Measurements from ENCODE around the gene ZNF143.

ZNF143 gene

DNA sequence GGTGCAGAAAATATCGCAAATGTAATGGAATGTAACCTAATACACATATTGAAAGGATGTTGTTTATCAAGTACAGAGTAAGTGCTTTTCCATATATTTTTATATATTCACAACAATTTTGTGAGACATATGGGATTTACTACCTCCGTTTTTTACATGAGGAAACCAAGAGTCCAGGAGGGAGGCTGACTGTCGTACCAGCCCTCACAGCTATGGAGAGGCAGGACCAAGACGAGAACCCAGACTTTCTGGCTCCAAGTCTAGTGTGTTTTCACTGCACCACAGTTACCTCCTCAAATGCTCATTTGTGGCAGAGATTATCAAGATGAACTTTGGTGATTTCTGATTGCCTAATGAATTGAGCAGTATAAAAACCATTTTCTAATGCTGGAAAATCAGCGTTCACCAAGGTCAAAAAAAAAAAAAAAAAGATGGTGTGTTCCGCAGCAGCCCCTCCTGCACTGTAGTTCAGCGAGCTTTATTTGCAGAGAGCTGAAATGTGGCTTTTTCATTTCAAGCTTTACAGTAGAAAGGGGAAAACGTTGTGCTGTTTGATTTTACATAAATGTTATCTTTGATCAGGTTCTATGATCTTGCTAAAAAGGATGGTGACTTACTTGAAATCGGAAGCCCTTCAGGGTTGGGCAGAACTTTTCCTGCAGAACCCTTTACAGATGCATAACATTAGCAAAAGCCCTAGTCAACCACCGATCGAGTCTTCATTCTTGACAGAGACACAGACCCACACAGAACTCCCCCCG, 67.9 kb downstream of the ZNF143 start:
- H3K27ac ChIP-seq, result peak overlapping the region; percentile 82
- DNase-seq, result no peak
- H3K36me3 ChIP-seq, result peaks cover 5% of the 10 kb centered on the region
- H3K9me3 ChIP-seq (ENCODE audit: severe bottlenecking), result no peaks in the 10 kb centered on the region
- TF ChIP-seq, protein P1, sequence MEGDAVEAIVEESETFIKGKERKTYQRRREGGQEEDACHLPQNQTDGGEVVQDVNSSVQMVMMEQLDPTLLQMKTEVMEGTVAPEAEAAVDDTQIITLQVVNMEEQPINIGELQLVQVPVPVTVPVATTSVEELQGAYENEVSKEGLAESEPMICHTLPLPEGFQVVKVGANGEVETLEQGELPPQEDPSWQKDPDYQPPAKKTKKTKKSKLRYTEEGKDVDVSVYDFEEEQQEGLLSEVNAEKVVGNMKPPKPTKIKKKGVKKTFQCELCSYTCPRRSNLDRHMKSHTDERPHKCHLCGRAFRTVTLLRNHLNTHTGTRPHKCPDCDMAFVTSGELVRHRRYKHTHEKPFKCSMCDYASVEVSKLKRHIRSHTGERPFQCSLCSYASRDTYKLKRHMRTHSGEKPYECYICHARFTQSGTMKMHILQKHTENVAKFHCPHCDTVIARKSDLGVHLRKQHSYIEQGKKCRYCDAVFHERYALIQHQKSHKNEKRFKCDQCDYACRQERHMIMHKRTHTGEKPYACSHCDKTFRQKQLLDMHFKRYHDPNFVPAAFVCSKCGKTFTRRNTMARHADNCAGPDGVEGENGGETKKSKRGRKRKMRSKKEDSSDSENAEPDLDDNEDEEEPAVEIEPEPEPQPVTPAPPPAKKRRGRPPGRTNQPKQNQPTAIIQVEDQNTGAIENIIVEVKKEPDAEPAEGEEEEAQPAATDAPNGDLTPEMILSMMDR (IDR thresholded peaks at IDR 0.05; ENCODE audit: low read depth, low read length), result no peak
- H3K4me3 ChIP-seq (ENCODE audit: low read depth, low read length), result no peak overlapping the region
- no peaks in the 10 kb centered on the region for H3K27me3 ChIP-seq (ENCODE audit: insufficient read depth, low read depth, severe bottlenecking)

DNA sequence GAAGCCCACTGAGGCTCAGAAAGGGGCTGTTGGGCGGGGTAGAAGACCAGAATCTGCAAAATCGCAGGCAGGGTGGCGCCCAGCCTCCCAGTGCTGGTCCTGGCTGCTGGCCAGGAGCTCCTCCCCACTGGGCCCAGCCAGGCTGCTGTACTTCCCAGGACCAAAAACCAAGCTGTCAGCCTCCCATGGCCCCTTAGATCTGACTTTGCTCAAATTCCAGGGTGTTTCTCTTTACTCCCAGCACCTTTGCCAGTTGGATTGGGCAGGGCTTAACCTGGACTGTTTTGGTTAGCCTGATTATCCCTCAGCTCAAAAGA, 68.5 kb downstream of the ZNF143 start:
- TF ChIP-seq, protein P1 (IDR thresholded peaks at IDR 0.05; ENCODE audit: low read depth, low read length), result no peak
- peaks cover 5% of the 10 kb centered on the region for H3K36me3 ChIP-seq
- no peaks in the 10 kb centered on the region for H3K27me3 ChIP-seq (ENCODE audit: insufficient read depth, low read depth, severe bottlenecking)
- no peak overlapping the region for H3K4me3 ChIP-seq (ENCODE audit: low read depth, low read length)
- H3K27ac ChIP-seq, result peak overlapping the region; percentile 82
- H3K9me3 ChIP-seq (ENCODE audit: severe bottlenecking), result no peaks in the 10 kb centered on the region
- peak; percentile 16 for DNase-seq

DNA sequence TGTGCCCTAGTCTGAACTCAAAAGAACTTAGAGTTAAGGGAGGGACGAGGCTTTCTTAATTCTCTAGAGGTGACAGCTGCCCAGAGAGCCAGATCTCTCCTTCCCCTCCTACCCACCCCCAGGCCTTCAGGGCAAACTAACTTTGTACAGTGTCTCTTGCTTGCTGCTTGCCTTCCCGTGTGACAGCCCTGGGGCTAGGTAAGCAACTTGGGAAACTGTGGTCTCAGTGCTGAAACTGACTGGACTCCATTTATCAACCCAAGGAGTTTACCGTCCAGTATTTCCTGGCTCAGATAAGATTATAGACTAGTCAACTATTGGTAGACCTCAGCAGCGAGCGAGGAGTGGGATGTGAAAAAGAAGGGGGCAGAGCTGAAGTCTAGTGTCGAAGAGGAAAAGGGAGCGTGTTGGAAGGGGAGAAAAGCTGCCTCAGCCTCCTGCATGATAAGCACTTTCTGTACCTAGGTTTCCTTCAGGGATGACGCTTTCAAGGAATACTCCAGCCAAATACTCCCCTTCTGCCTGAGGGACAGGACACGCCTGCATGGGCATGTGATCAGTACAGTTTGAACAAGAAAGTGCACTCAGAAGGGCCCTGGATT, 69.3 kb downstream of the ZNF143 start:
- Histone ChIP-seq H3K4me3 (ENCODE audit: low read depth, low read length) (no peak overlapping the region), H3K27ac (peak overlapping the region; percentile 82), H3K9me3 (ENCODE audit: severe bottlenecking) (no peaks in the 10 kb centered on the region), H3K36me3 (peaks cover 5% of the 10 kb centered on the region), H3K27me3 (ENCODE audit: insufficient read depth, low read depth, severe bottlenecking) (no peaks in the 10 kb centered on the region)
- TF ChIP-seq, protein P1 (IDR thresholded peaks at IDR 0.05; ENCODE audit: low read depth, low read length), result no peak
- peak; percentile 46 for DNase-seq

DNA sequence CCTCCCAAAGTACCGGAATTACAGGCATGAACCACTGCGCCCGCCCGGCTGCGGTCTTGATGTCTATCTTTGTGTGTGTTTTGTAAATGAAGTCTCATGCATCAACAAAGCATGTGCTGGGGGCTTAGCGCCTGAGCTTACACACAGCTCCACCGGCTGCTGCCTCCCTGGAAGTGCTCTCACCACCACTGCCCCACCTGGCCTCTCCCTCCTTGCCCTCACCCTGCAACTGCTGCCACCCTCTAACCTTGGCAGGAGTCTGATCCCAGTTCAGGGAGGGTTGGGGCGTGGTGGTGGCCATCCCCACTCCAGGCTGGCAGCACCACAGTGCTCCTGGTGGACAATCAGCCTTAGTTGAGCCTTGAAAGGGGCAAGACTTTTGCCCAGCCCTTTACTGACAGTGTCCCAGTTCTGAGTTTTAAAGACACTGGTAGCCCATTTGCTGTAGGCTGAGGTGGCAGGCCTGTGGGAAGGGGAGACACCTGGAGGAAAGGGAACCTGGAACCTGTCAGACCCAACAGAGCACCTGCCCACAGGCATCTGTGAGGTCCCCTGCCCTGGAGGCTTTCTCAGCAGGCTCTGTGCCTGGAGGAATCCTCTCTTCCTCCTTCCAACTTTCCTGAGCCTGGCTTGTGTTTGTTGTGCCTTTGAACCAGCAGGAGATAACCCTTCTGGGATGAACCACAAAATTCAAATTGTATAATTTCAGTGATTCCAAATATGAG, 70.3 kb downstream of the ZNF143 start:
- Histone ChIP-seq H3K9me3 (ENCODE audit: severe bottlenecking) (no peaks in the 10 kb centered on the region), H3K27ac (no peak overlapping the region), H3K27me3 (ENCODE audit: insufficient read depth, low read depth, severe bottlenecking) (no peaks in the 10 kb centered on the region), H3K4me3 (ENCODE audit: low read depth, low read length) (no peak overlapping the region), H3K36me3 (peaks cover 5% of the 10 kb centered on the region)
- peak; percentile 20 for DNase-seq
- TF ChIP-seq, protein P1 (IDR thresholded peaks at IDR 0.05; ENCODE audit: low read depth, low read length), result peak; percentile 33

DNA sequence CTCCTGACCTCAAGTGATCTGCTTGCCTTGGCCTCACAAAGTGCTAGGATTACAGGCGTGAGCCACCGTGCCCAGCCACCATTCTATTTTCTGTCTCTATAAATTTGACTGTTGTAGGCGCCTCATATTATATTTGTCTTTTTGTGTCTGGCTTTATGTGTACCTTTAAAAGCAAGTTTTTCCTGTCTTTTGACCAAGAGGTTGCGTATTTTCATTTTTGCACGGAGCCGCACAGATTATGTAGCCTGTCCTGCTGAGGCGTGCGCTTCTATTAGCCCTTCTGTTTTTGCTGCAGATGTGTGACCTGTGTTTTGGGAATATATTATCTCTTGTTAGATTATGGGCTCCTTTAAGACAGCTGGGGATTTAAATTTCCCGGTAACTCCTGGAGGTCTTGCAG, 72.2 kb downstream of the ZNF143 start:
- no peaks in the 10 kb centered on the region; the same call in 1 of the 2 replicates for H3K36me3 ChIP-seq
- H3K27ac ChIP-seq, result no peak overlapping the region
- H3K27me3 ChIP-seq (ENCODE audit: insufficient read depth, low read depth, severe bottlenecking), result no peaks in the 10 kb centered on the region
- TF ChIP-seq, protein P1 (IDR thresholded peaks at IDR 0.05; ENCODE audit: low read depth, low read length), result no peak
- no peak for DNase-seq
- no peaks in the 10 kb centered on the region for H3K9me3 ChIP-seq (ENCODE audit: severe bottlenecking)
- H3K4me3 ChIP-seq (ENCODE audit: low read depth, low read length), result no peak overlapping the region
